ENCODE measurements around the gene SCN3B. TPM values are rescaled to one million over a fixed set of nuclear protein-coding genes. Genes with fewer than 3 reads are reported as not detected.

Gene SCN3B
- total and polyA plus RNA-seq, 2 of the 13 experiments (the other 11 are each of a cell fraction or from before 2014, with no cell fraction given) = 0.07 to 0.11 TPM

- H3K27ac ChIP-seq (ENCODE audit: extremely low read length, insufficient read depth, low read length) = no peak overlapping the region
- no peaks in the 10 kb centered on the region for H3K4me1 ChIP-seq (ENCODE audit: insufficient read depth, low read length)
- no peak overlapping the region for H3K4me3 ChIP-seq (replicated peaks in 1 of 3; ENCODE audit: insufficient read depth in 1 of 3, low read depth in 2 of 3, low read length in 3 of 3)
- no peaks in the 10 kb centered on the region for H3K79me2 ChIP-seq (ENCODE audit: insufficient read depth, low read length)
- no peak overlapping the region for H2AFZ ChIP-seq (ENCODE audit: low read length)
- no peak overlapping the region for H3K4me2 ChIP-seq (ENCODE audit: low read depth, low read length)
- H3K27me3 ChIP-seq (ENCODE audit: control insufficient read depth in 1 of 2, insufficient read depth in 2 of 2, low read length in 2 of 2) = 0 out of 5 replicates have a peak, but pooled peaks cover 0 to 2% of the 10 kb centered on the region in 2 experiments
- in situ Hi-C loops (cut with HindIII; ENCODE audit: extremely low pct_ligation_motif_present, low pct_unique_long_range_greater_than_20kb) = no loop called here
- ChIA-PET CTCF (ENCODE audit: low intra/inter-chr PET ratio, low total read pairs) (no interaction called here), POLR2A (no interaction called here)
- FAIRE-seq (no peak), ATAC-seq (no peak), DNase-seq (ENCODE audit: low spot score) (no peak)
- 15% methylated on average over 5 of the region's 5 CpGs for WGBS (ENCODE audit: low lambda C conversion rate)
- H3K9ac ChIP-seq (ENCODE audit: insufficient read depth, low read depth, low read length) = no peak overlapping the region
- no peaks in the 10 kb centered on the region for H4K20me1 ChIP-seq (ENCODE audit: insufficient read depth, low read length)
- intact Hi-C loops (cut with micrococcal nuclease; ENCODE audit: unreplicated experiment) = no loop called here
- H3K36me3 ChIP-seq (replicated peaks in 1 of 2; ENCODE audit: control insufficient read depth in 1 of 2, insufficient read depth in 2 of 2, low read length in 2 of 2) = no peaks in the 10 kb centered on the region
- H3K9me3 ChIP-seq (ENCODE audit: low read length) = no peaks in the 10 kb centered on the region
- BruUV-seq (replicated peaks) = no TSS peak
- TF ChIP-seq, protein P1, sequence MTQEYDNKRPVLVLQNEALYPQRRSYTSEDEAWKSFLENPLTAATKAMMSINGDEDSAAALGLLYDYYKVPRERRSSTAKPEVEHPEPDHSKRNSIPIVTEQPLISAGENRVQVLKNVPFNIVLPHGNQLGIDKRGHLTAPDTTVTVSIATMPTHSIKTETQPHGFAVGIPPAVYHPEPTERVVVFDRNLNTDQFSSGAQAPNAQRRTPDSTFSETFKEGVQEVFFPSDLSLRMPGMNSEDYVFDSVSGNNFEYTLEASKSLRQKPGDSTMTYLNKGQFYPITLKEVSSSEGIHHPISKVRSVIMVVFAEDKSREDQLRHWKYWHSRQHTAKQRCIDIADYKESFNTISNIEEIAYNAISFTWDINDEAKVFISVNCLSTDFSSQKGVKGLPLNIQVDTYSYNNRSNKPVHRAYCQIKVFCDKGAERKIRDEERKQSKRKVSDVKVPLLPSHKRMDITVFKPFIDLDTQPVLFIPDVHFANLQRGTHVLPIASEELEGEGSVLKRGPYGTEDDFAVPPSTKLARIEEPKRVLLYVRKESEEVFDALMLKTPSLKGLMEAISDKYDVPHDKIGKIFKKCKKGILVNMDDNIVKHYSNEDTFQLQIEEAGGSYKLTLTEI (CRISPR knock-in tag; conservative IDR thresholded peaks at IDR 0.05) = no peak
- no peak for TF ChIP-seq MED8 (CRISPR knock-in tag; IDR thresholded peaks at IDR 0.05; ENCODE audit: insufficient replicate concordance)
- TF ChIP-seq HOXA9 (CRISPR knock-in tag; IDR thresholded peaks at IDR 0.05; ENCODE audit: borderline replicate concordance) = no peak
- no peak for TF ChIP-seq ZBTB49 (CRISPR knock-in tag; IDR thresholded peaks at IDR 0.05; ENCODE audit: borderline replicate concordance)
- TF ChIP-seq ELF3 (CRISPR knock-in tag; IDR thresholded peaks at IDR 0.05) = no peak
- TF ChIP-seq NFE2 (CRISPR knock-in tag; IDR thresholded peaks at IDR 0.05) = no peak
- no peak for TF ChIP-seq DMTF1 (CRISPR knock-in tag; IDR thresholded peaks at IDR 0.05)
- no peak for TF ChIP-seq IKZF4 (CRISPR knock-in tag; IDR thresholded peaks at IDR 0.05; ENCODE audit: borderline replicate concordance, low read depth, not compliant biosample characterization)
- TF ChIP-seq AGO1 (IDR thresholded peaks at IDR 0.05; ENCODE audit: low read depth, low read length, poor library complexity, severe bottlenecking) = no peak
- TF ChIP-seq ZNF556 (CRISPR knock-in tag; IDR thresholded peaks at IDR 0.05; ENCODE audit: borderline replicate concordance) = no peak
- TF ChIP-seq HOMEZ (CRISPR knock-in tag; IDR thresholded peaks at IDR 0.05; ENCODE audit: low read depth) = no peak
- no peak for TF ChIP-seq CREB1 (IDR thresholded peaks at IDR 0.05)
- no peak for TF ChIP-seq CREB1 (CRISPR knock-in tag; IDR thresholded peaks at IDR 0.05)
- no peak for TF ChIP-seq HDAC6 (IDR thresholded peaks at IDR 0.05; ENCODE audit: low read depth, low read length)
- no peak for TF ChIP-seq FUBP1 (CRISPR knock-in tag; IDR thresholded peaks at IDR 0.05; ENCODE audit: borderline replicate concordance)
Measured at GRCh38 chr11:123672568-123672967, 18.1 kb upstream of the SCN3B start.
